ENCODE measurements around the gene LYRM7. TPM values are rescaled to one million over a fixed set of nuclear protein-coding genes. Genes with fewer than 3 reads are reported as not detected.

The LYRM7 gene
- total and polyA plus RNA-seq, 10 of the 15 experiments (the other 5 are each of a cell fraction or from before 2014, with no cell fraction given) = 9.2 to 68.8 (median 20.2) TPM

- TF ChIP-seq CEBPZ (IDR thresholded peaks at IDR 0.05; ENCODE audit: low read depth, low read length) = no peak
- no peak for TF ChIP-seq ETV6 (conservative IDR thresholded peaks at IDR 0.05 in 1 of 2, IDR thresholded peaks at IDR 0.05 in 1 of 2; ENCODE audit: borderline replicate concordance in 1 of 2, low read depth in 1 of 2)
- peak; percentile 68 to 84; a peak in 3 of 4 replicates for TF ChIP-seq BHLHE40 (IDR thresholded peaks at IDR 0.05; ENCODE audit: borderline replicate concordance in 1 of 2, low read depth in 2 of 2, low read length in 1 of 2)
- TF ChIP-seq, protein P1, sequence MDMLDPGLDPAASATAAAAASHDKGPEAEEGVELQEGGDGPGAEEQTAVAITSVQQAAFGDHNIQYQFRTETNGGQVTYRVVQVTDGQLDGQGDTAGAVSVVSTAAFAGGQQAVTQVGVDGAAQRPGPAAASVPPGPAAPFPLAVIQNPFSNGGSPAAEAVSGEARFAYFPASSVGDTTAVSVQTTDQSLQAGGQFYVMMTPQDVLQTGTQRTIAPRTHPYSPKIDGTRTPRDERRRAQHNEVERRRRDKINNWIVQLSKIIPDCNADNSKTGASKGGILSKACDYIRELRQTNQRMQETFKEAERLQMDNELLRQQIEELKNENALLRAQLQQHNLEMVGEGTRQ (IDR thresholded peaks at IDR 0.05; ENCODE audit: borderline replicate concordance, low read depth, low read length) = no peak
- no peak for TF ChIP-seq YBX1 (IDR thresholded peaks at IDR 0.05)
- TF ChIP-seq MEF2B (IDR thresholded peaks at IDR 0.05; ENCODE audit: partially characterized antibody, poor library complexity, severe bottlenecking) = peak; percentile 33
- TF ChIP-seq, protein P2, sequence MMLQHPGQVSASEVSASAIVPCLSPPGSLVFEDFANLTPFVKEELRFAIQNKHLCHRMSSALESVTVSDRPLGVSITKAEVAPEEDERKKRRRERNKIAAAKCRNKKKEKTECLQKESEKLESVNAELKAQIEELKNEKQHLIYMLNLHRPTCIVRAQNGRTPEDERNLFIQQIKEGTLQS (IDR thresholded peaks at IDR 0.05; ENCODE audit: borderline replicate concordance, extremely low read depth, low read depth, low read length) = no peak
- peak; percentile 68; the same call in 1 of the 2 replicates for TF ChIP-seq BCL11A (IDR thresholded peaks at IDR 0.05; ENCODE audit: low read depth, low read length)
- TF ChIP-seq GABPA (IDR thresholded peaks at IDR 0.05; ENCODE audit: low read depth) = no peak
- TF ChIP-seq SIX5 (IDR thresholded peaks at IDR 0.05; ENCODE audit: low read depth, low read length, severe bottlenecking) = no peak
- no peak for TF ChIP-seq ESRRA (IDR thresholded peaks at IDR 0.05; ENCODE audit: low read length)
- TF ChIP-seq RAD51 (IDR thresholded peaks at IDR 0.05) = no peak; the same call in 1 of the 2 replicates
- no peak for TF ChIP-seq NFYB (IDR thresholded peaks at IDR 0.05; ENCODE audit: insufficient read depth, low read depth, low read length)
- 0 out of 2 replicates have a peak, but pooled peaks have one; percentile 33 for TF ChIP-seq NKRF (conservative IDR thresholded peaks at IDR 0.05)
- no peak for TF ChIP-seq ZBTB33 (IDR thresholded peaks at IDR 0.05)
- TF ChIP-seq FOS (IDR thresholded peaks at IDR 0.05; ENCODE audit: borderline replicate concordance, extremely low read depth, insufficient read length) = no peak
- TF ChIP-seq SMAD1 (IDR thresholded peaks at IDR 0.05; ENCODE audit: low read depth, partially characterized antibody) = no peak
- TF ChIP-seq BRCA1 (IDR thresholded peaks at IDR 0.05; ENCODE audit: low read depth, low read length) = no peak
- TF ChIP-seq POLR2A (IDR thresholded peaks at IDR 0.05; ENCODE audit: low read depth, low read length) = no peak
- no peak for TF ChIP-seq NR2C2 (IDR thresholded peaks at IDR 0.05; ENCODE audit: borderline replicate concordance, control insufficient read depth, insufficient read length, low read depth)
- TF ChIP-seq WRNIP1 (IDR thresholded peaks at IDR 0.05; ENCODE audit: borderline replicate concordance, low read depth, low read length) = no peak
Observed at GRCh38 chr5:131212471-131213021, 41.8 kb downstream of the LYRM7 start (continued).
